ENCODE data around the gene RASAL2. TPM values are rescaled to one million over a fixed set of nuclear protein-coding genes. Genes with fewer than 3 reads are reported as not detected.

The RASAL2 gene
- total and polyA plus RNA-seq, 4 experiments from 2014 or later: 0.28 to 0.32 TPM; not detected in 2

- Mint-ChIP-seq H3K27me3 (peaks cover 0 to 1% of the 10 kb centered on the region in 2 donors), H3K27ac (no peak overlapping the region), H3K4me3 (no peak overlapping the region), H3K4me1 (no peaks in the 10 kb centered on the region), H3K9me3 (no peaks in the 10 kb centered on the region), H3K36me3 (no peaks in the 10 kb centered on the region)
- POLR2A ChIA-PET (ENCODE audit: partially characterized antibody): no interaction called here
- Histone ChIP-seq H3K36me3 (ENCODE audit: insufficient read depth, low read length) (no peaks in the 10 kb centered on the region), H3K4me1 (ENCODE audit: insufficient read depth, low read length) (no peaks in the 10 kb centered on the region), H3K27me3 (ENCODE audit: insufficient read depth, low read length) (no peaks in the 10 kb centered on the region), H3K27ac (ENCODE audit: low read depth, low read length) (no peak overlapping the region), H3K9me3 (ENCODE audit: control insufficient read depth in 1 of 2, low read length in 2 of 2) (no peaks in the 10 kb centered on the region), H3K4me3 (ENCODE audit: low read length in 2 of 2) (no peak overlapping the region)
- DNase-seq: no peak
- intact Hi-C loops (cut with micrococcal nuclease): no loop called here
- CTCF ChIA-PET (ENCODE audit: partially characterized antibody): no interaction called here
Measured at GRCh38 chr1:178458203-178458602, 364.3 kb downstream of the RASAL2 start.

GRCh38 chr1:178461104-178461503 is 367.2 kb downstream of the RASAL2 start:
- Mint-ChIP-seq H3K4me3 (no peak overlapping the region), H3K27me3 (peaks cover 3 to 4% of the 10 kb centered on the region in 2 donors), H3K4me1 (no peaks in the 10 kb centered on the region), H3K27ac (no peak overlapping the region), H3K9me3 (no peaks in the 10 kb centered on the region), H3K36me3 (no peaks in the 10 kb centered on the region)
- DNase-seq: no peak
- H3K36me3 ChIP-seq (ENCODE audit: insufficient read depth, low read length): no peaks in the 10 kb centered on the region
- ChIA-PET POLR2A (ENCODE audit: partially characterized antibody) (no interaction called here), CTCF (ENCODE audit: partially characterized antibody) (no interaction called here)
- H3K27ac ChIP-seq (ENCODE audit: low read depth, low read length): no peak overlapping the region
- no peaks in the 10 kb centered on the region for H3K9me3 ChIP-seq (ENCODE audit: control insufficient read depth in 1 of 2, low read length in 2 of 2)
- H3K4me3 ChIP-seq (ENCODE audit: low read length in 2 of 2): no peak overlapping the region
- H3K4me1 ChIP-seq (ENCODE audit: insufficient read depth, low read length): no peaks in the 10 kb centered on the region
- H3K27me3 ChIP-seq (ENCODE audit: insufficient read depth, low read length): no peaks in the 10 kb centered on the region
- intact Hi-C loops (cut with micrococcal nuclease): no loop called here

GRCh38 chr1:178461701-178462100 is 367.8 kb downstream of the RASAL2 start:
- H3K27me3 ChIP-seq (ENCODE audit: insufficient read depth, low read length): no peaks in the 10 kb centered on the region
- H3K9me3 ChIP-seq (ENCODE audit: control insufficient read depth in 1 of 2, low read length in 2 of 2): no peaks in the 10 kb centered on the region
- Mint-ChIP-seq H3K4me1 (no peaks in the 10 kb centered on the region), H3K9me3 (no peaks in the 10 kb centered on the region), H3K27ac (no peak overlapping the region), H3K27me3 (peaks cover 3 to 8% of the 10 kb centered on the region in 2 donors), H3K36me3 (no peaks in the 10 kb centered on the region), H3K4me3 (no peak overlapping the region)
- no peaks in the 10 kb centered on the region for H3K36me3 ChIP-seq (ENCODE audit: insufficient read depth, low read length)
- no peak overlapping the region for H3K27ac ChIP-seq (ENCODE audit: low read depth, low read length)
- intact Hi-C loops (cut with micrococcal nuclease): no loop called here
- no peak overlapping the region for H3K4me3 ChIP-seq (ENCODE audit: low read length in 2 of 2)
- no peak for DNase-seq
- CTCF ChIA-PET (ENCODE audit: partially characterized antibody): no interaction called here
- H3K4me1 ChIP-seq (ENCODE audit: insufficient read depth, low read length): no peaks in the 10 kb centered on the region
- POLR2A ChIA-PET (ENCODE audit: partially characterized antibody): no interaction called here

GRCh38 chr1:178464141-178464540 is 370.2 kb downstream of the RASAL2 start:
- Mint-ChIP-seq H3K27me3 (peaks cover 6 to 14% of the 10 kb centered on the region in 2 donors), H3K9me3 (no peaks in the 10 kb centered on the region), H3K27ac (no peak overlapping the region), H3K4me1 (no peaks in the 10 kb centered on the region), H3K4me3 (no peak overlapping the region), H3K36me3 (no peaks in the 10 kb centered on the region)
- Histone ChIP-seq H3K27ac (ENCODE audit: low read depth, low read length) (no peak overlapping the region), H3K4me3 (ENCODE audit: low read length in 2 of 2) (no peak overlapping the region), H3K36me3 (ENCODE audit: insufficient read depth, low read length) (no peaks in the 10 kb centered on the region), H3K4me1 (ENCODE audit: insufficient read depth, low read length) (no peaks in the 10 kb centered on the region), H3K9me3 (ENCODE audit: control insufficient read depth in 1 of 2, low read length in 2 of 2) (no peaks in the 10 kb centered on the region), H3K27me3 (ENCODE audit: insufficient read depth, low read length) (no peaks in the 10 kb centered on the region)
- intact Hi-C loops (cut with micrococcal nuclease): no loop called here
- no peak for DNase-seq
- ChIA-PET POLR2A (ENCODE audit: partially characterized antibody) (no interaction called here), CTCF (ENCODE audit: partially characterized antibody) (no interaction called here)

DNA sequence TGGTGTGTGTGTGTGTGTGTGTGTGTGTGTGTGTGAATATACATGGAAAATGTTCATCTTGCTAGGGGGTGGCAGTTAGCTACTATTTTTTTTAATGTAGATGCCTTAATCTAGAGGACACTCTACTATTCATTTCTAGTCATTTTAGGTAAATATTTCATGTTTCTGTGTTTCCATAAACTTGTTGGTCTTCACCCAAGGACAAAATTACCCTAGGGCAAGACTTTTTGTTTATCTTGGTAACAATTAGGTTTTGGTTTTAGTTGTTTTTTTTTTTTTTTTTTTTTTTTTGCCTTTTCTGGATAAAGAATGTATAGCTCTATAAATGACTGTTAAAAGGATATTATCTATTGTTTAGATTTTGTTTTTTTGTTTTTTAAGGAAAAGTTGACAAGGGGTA is 370.7 kb downstream of the RASAL2 start:
- H3K27me3 Mint-ChIP-seq: peaks cover 6 to 14% of the 10 kb centered on the region in 2 donors
- DNase-seq: no peak
- Histone ChIP-seq H3K9me3 (ENCODE audit: control insufficient read depth in 1 of 2, low read length in 2 of 2) (no peaks in the 10 kb centered on the region), H3K27me3 (ENCODE audit: insufficient read depth, low read length) (no peaks in the 10 kb centered on the region), H3K36me3 (ENCODE audit: insufficient read depth, low read length) (no peaks in the 10 kb centered on the region), H3K27ac (ENCODE audit: low read depth, low read length) (no peak overlapping the region), H3K4me3 (ENCODE audit: low read length in 2 of 2) (no peak overlapping the region), H3K4me1 (ENCODE audit: insufficient read depth, low read length) (no peaks in the 10 kb centered on the region)
- no peak overlapping the region for H3K27ac Mint-ChIP-seq
- no peak overlapping the region for H3K4me3 Mint-ChIP-seq
- no peaks in the 10 kb centered on the region for H3K9me3 Mint-ChIP-seq
- ChIA-PET CTCF (ENCODE audit: partially characterized antibody) (no interaction called here), POLR2A (ENCODE audit: partially characterized antibody) (no interaction called here)
- H3K4me1 Mint-ChIP-seq: no peaks in the 10 kb centered on the region
- intact Hi-C loops (cut with micrococcal nuclease): no loop called here
- no peaks in the 10 kb centered on the region for H3K36me3 Mint-ChIP-seq

DNA sequence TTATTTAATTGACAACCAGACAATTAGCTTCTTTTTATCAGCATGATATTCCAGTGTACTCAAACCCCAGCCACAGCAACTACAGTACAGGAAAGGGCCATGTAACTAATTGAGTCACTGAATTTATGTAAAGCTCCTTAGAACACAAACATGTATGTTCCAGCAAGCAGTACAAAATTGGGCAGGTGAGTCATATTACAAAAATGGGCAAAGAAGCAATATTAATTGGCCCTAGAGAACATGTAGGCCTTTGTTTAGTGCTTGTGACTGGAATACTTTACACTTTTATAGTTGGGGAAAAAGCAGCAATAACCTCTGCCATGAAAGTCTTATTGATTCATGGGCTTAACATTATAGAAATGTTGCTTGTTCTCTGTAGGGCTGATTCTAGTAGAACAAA is 371.1 kb downstream of the RASAL2 start:
- intact Hi-C loops (cut with micrococcal nuclease): no loop called here

GRCh38 chr1:178467837-178468236 is 373.9 kb downstream of the RASAL2 start:
- ChIA-PET POLR2A (ENCODE audit: partially characterized antibody) (no interaction called here), CTCF (ENCODE audit: partially characterized antibody) (no interaction called here)
- H3K27me3 Mint-ChIP-seq: peaks cover 11 to 14% of the 10 kb centered on the region in 2 donors

More for the DNA sequence above, 371.1 kb downstream of the RASAL2 start:
- DNase-seq: no peak
- no peaks in the 10 kb centered on the region for H3K27me3 ChIP-seq (ENCODE audit: insufficient read depth, low read length)
- POLR2A ChIA-PET (ENCODE audit: partially characterized antibody): no interaction called here
- Mint-ChIP-seq H3K27me3 (peaks cover 6 to 14% of the 10 kb centered on the region in 2 donors), H3K4me3 (no peak overlapping the region), H3K36me3 (no peaks in the 10 kb centered on the region), H3K9me3 (no peaks in the 10 kb centered on the region), H3K4me1 (no peaks in the 10 kb centered on the region), H3K27ac (no peak overlapping the region)
- no peaks in the 10 kb centered on the region for H3K4me1 ChIP-seq (ENCODE audit: insufficient read depth, low read length)
- CTCF ChIA-PET (ENCODE audit: partially characterized antibody): no interaction called here
- H3K4me3 ChIP-seq (ENCODE audit: low read length in 2 of 2): no peak overlapping the region
- no peak overlapping the region for H3K27ac ChIP-seq (ENCODE audit: low read depth, low read length)
- no peaks in the 10 kb centered on the region for H3K36me3 ChIP-seq (ENCODE audit: insufficient read depth, low read length)
- no peaks in the 10 kb centered on the region for H3K9me3 ChIP-seq (ENCODE audit: control insufficient read depth in 1 of 2, low read length in 2 of 2)

DNA sequence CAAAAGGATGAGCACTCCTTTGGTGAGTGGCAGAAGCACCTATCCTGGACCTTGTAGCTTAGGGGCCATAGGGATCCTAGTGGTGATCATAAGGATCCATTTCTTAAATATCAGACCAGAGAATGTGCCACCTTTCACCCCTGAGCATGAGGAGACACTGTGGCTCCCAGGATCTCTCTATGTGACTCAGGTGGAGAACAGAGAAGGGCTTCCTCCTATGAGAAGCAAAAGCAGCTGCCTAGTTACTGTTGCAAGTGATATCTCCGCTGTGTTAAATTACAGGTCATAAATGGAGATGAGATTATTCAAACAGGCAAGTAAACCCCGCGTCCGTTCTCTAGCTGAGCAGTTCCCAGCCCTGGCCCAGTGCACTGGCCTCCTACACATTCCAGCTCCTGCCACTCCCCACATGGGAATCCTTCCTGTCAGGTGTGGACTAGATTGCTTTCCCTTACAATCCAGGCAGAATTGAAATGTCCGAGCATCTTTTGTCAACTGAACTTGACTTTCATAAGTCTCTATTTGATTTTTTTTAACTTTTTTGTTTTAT is 376.6 kb downstream of the RASAL2 start:
- intact Hi-C loops (cut with micrococcal nuclease): no loop called here
- CTCF ChIA-PET (ENCODE audit: partially characterized antibody): no interaction called here
- H3K36me3 ChIP-seq (ENCODE audit: insufficient read depth, low read length): no peaks in the 10 kb centered on the region

More at GRCh38 chr1:178467837-178468236, 373.9 kb downstream of the RASAL2 start:
- Mint-ChIP-seq H3K27ac (no peak overlapping the region), H3K9me3 (no peaks in the 10 kb centered on the region), H3K4me1 (no peaks in the 10 kb centered on the region), H3K4me3 (no peak overlapping the region), H3K36me3 (no peaks in the 10 kb centered on the region)
- Histone ChIP-seq H3K4me1 (ENCODE audit: insufficient read depth, low read length) (no peaks in the 10 kb centered on the region), H3K36me3 (ENCODE audit: insufficient read depth, low read length) (no peaks in the 10 kb centered on the region), H3K27me3 (ENCODE audit: insufficient read depth, low read length) (no peaks in the 10 kb centered on the region), H3K4me3 (ENCODE audit: low read length in 2 of 2) (no peak overlapping the region), H3K9me3 (ENCODE audit: control insufficient read depth in 1 of 2, low read length in 2 of 2) (no peaks in the 10 kb centered on the region), H3K27ac (ENCODE audit: low read depth, low read length) (no peak overlapping the region)
- no peak for DNase-seq
- intact Hi-C loops (cut with micrococcal nuclease): no loop called here

More for the DNA sequence above, 376.6 kb downstream of the RASAL2 start:
- Mint-ChIP-seq H3K27me3 (peaks cover 15 to 16% of the 10 kb centered on the region in 2 donors), H3K27ac (no peak overlapping the region), H3K9me3 (no peaks in the 10 kb centered on the region), H3K4me3 (no peak overlapping the region), H3K36me3 (no peaks in the 10 kb centered on the region), H3K4me1 (no peaks in the 10 kb centered on the region)
- H3K27me3 ChIP-seq (ENCODE audit: insufficient read depth, low read length): no peaks in the 10 kb centered on the region
- no peaks in the 10 kb centered on the region for H3K9me3 ChIP-seq (ENCODE audit: control insufficient read depth in 1 of 2, low read length in 2 of 2)
- POLR2A ChIA-PET (ENCODE audit: partially characterized antibody): no interaction called here
- no peak for DNase-seq
- no peak overlapping the region for H3K4me3 ChIP-seq (ENCODE audit: low read length in 2 of 2)
- no peaks in the 10 kb centered on the region for H3K4me1 ChIP-seq (ENCODE audit: insufficient read depth, low read length)
- H3K27ac ChIP-seq (ENCODE audit: low read depth, low read length): no peak overlapping the region
